Mesodermal cell (in vitro differentiated cells): ENCODE data around the gene DENND1B.

Experiments used
- H3K27ac ChIP-seq: 2 replicates; pipeline ENCODE4 v1.7.0; 2013; ENCODE audit warnings: mild to moderate bottlenecking, low read depth, low read length, moderate library complexity; ENCODE audit not compliant: severe bottlenecking
- H3K36me3 ChIP-seq: 2 replicates; pipeline ENCODE4 v1.7.1; 2013; ENCODE audit warnings: mild to moderate bottlenecking, low read length, moderate library complexity; ENCODE audit not compliant: control insufficient read depth, insufficient read depth
- H3K4me1 ChIP-seq: one replicate; pipeline ENCODE4 v1.7.1; 2013; ENCODE audit warnings: mild to moderate bottlenecking, low read length; ENCODE audit not compliant: insufficient read depth, control insufficient read depth, poor library complexity, severe bottlenecking
- H3K4me3 ChIP-seq: 2 replicates; pipeline ENCODE4 v1.7.0; 2013; ENCODE audit warnings: low read length, control low read depth, mild to moderate bottlenecking; ENCODE audit not compliant: insufficient read depth, poor library complexity, severe bottlenecking; ENCODE audit errors: extremely low read depth
- H3K9me3 ChIP-seq: 2 replicates; pipeline ENCODE4 v1.7.1; 2013; ENCODE audit warnings: mild to moderate bottlenecking, low read length, moderate library complexity; ENCODE audit not compliant: control insufficient read depth
- WGBS, 2 experiments: methylation state at CpG; one replicate each; pipeline ENCODE4 v1.1.5; 2013; ENCODE audit warnings: missing lambda C conversion rate in 2 of 2; ENCODE audit not compliant: insufficient coverage in 2 of 2; 5-methylcytosine and 5-hydroxymethylcytosine counted together

Gene DENND1B

DNA sequence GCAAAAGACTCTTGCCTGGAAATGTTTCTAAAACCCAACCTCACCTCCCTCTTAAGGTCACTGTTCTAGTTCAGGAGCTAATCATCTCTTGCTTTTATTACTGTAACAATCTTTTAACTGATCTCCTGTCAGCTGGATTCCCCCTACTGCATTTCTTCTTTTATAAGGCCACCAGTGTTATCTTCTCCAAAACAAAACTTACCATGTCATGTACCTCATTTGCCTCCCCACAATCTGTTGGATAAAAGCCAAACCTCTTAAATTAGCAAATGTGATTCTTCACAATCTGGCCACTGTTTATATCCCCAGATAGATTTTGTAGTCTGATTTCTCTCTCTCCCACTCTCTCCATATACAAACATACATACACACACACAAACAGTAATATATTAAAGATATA is 143.3 kb downstream of the DENND1B start:
- H3K27ac ChIP-seq: no peak overlapping the region
- H3K9me3 ChIP-seq: no peaks in the 10 kb centered on the region
- H3K4me3 ChIP-seq: no peak overlapping the region
- no peaks in the 10 kb centered on the region for H3K36me3 ChIP-seq
- H3K4me1 ChIP-seq: no peaks in the 10 kb centered on the region

DNA sequence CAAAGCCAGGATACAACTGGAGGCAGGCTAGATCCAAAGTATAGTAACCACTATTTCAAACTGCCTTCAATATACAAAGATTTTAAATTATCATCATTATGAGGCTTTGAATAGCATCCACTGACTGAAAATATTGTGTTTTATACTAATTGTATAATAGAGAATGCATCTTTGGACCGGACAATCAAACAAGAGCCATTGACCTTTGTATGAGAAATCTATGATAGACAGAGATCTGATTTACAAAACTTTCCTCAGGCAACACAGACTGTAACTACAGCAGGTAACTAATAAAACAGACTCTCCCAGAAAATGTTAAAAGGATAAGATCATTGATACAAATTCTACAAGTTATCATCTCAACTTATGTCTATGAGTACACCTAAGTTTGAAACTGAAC is 152.9 kb downstream of the DENND1B start:
- no peaks in the 10 kb centered on the region for H3K4me1 ChIP-seq
- WGBS, 2 experiments: no CpG with 5 or more reads among the region's 1 CpG
- H3K4me3 ChIP-seq: no peak overlapping the region
- H3K27ac ChIP-seq: no peak overlapping the region
- no peaks in the 10 kb centered on the region for H3K36me3 ChIP-seq
- no peaks in the 10 kb centered on the region for H3K9me3 ChIP-seq

DNA sequence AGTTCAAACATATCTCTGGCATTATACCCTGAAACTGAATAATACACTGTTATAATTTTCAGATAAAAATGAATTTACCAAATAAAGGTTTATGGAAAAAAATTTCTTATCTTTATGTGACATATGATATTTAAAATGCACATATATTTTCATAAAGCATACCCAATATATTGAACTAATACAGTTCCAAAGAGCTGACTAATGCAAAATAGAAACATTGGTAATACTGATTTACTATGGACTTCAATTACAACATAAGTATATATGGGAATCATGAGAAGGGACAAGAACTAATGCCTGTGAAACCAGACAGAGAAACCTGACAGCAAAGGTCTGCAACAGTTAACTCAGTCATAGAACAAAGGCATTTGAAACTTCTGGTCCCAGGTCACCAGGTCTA is 153.5 kb downstream of the DENND1B start:
- no peaks in the 10 kb centered on the region for H3K9me3 ChIP-seq
- H3K36me3 ChIP-seq: no peaks in the 10 kb centered on the region
- no peak overlapping the region for H3K4me3 ChIP-seq
- H3K27ac ChIP-seq: no peak overlapping the region
- no peaks in the 10 kb centered on the region for H3K4me1 ChIP-seq

DNA sequence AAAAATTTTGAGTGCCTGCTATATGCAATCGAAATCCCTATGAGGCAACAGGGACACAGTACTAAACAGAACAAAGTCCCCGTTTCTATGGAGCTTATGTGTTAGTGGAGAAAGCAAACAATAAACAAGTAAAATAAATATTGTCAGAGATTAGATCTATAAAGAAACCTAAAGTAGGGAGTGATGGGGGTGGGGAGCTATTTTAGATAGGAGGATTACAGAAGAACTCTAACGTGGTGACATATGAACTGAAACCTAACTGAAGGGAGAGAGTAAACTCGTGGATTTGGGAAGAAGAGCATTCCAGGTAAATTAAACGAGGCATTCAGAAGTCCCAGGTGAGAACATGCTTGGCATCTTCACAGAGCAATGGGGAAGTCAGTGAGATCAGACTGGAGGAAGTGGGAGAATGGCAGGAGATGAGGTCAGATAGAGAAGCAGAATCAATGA is 154.5 kb downstream of the DENND1B start:
- Histone ChIP-seq H3K9me3 (no peaks in the 10 kb centered on the region), H3K27ac (no peak overlapping the region)

DNA sequence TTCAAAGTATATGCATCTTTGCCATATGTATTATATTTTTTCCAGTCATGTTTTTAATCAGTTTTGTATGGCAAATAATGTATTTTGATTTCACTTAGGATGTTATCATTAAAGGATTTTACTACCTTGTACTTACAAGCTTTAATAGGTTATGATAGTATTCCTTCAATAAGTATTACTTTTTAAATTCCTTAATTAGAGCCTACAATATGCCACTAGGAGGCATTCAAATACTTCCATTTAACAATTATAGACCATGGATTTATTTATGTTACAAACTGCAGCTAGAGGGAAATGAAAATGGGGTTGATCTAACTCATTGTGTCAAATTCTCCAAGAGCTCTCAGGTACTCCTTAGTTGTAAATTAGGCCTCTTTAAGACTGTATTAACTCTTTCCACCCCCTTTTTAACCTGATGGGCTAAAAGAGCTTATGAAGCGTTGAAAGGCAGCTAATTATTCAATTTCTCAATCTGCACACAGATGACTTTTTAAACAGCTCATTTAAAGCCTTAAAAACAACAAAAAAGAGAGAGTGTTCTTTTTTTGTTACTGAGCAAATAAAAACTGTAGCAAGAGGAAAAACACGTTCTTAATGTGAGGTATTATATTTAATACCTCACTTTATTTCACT is 156.2 kb downstream of the DENND1B start:
- Histone ChIP-seq H3K4me3 (no peak overlapping the region), H3K36me3 (no peaks in the 10 kb centered on the region), H3K27ac (no peak overlapping the region), H3K4me1 (no peaks in the 10 kb centered on the region), H3K9me3 (no peaks in the 10 kb centered on the region)
- no CpG with 5 or more reads among the region's 2 CpGs for WGBS, 2 experiments

More for the DNA sequence above, 154.5 kb downstream of the DENND1B start:
- H3K4me3 ChIP-seq: no peak overlapping the region
- H3K36me3 ChIP-seq: no peaks in the 10 kb centered on the region
- WGBS, 2 experiments: 70 to 84% methylated on average over 3 of the region's 5 CpGs
- H3K4me1 ChIP-seq: no peaks in the 10 kb centered on the region

DNA sequence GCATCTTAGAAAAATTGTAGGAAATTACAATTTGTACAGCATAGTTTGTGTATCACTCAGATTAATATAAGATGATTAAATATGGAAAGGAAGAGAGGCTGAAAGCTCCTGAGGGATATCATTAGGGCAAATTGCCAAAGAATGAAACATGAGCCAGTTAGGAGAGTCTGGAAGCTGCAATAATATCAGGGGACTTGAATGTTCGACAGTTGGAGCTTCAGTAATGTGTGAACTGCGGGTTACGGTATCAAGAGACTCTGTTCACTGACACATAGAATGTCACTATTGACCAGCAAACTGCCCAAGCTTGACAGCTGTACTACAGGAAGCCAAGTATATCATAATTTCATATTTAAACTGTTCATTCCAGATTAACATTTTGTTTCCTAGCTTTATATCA is 157.2 kb downstream of the DENND1B start:
- no peaks in the 10 kb centered on the region for H3K36me3 ChIP-seq
- H3K27ac ChIP-seq: no peak overlapping the region
- no peak overlapping the region for H3K4me3 ChIP-seq
- 94 to 100% methylated on average over 1 to 3 of the region's 3 CpGs for WGBS, 2 experiments
- no peaks in the 10 kb centered on the region for H3K9me3 ChIP-seq
- H3K4me1 ChIP-seq: no peaks in the 10 kb centered on the region

DNA sequence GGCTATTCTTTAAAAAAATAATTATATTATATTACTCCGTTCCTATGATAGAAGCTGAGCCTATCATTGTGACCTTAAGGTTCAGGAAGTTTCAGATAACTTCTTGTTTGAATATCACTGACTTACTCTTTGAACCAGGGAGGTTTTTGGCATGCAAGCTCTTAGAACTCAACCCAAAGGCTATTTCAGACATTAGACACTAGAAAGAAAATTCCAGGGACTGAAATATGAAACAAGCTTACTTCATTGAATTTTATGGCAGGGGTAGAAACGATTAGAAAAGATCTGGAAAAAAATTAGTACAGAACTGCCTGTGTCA is 159.6 kb downstream of the DENND1B start:
- no CpG with 5 or more reads among the region's 2 CpGs for WGBS, 2 experiments
- no peak overlapping the region for H3K27ac ChIP-seq
- H3K4me3 ChIP-seq: no peak overlapping the region
- no peaks in the 10 kb centered on the region for H3K36me3 ChIP-seq
- H3K9me3 ChIP-seq: no peaks in the 10 kb centered on the region
- H3K4me1 ChIP-seq: no peaks in the 10 kb centered on the region

DNA sequence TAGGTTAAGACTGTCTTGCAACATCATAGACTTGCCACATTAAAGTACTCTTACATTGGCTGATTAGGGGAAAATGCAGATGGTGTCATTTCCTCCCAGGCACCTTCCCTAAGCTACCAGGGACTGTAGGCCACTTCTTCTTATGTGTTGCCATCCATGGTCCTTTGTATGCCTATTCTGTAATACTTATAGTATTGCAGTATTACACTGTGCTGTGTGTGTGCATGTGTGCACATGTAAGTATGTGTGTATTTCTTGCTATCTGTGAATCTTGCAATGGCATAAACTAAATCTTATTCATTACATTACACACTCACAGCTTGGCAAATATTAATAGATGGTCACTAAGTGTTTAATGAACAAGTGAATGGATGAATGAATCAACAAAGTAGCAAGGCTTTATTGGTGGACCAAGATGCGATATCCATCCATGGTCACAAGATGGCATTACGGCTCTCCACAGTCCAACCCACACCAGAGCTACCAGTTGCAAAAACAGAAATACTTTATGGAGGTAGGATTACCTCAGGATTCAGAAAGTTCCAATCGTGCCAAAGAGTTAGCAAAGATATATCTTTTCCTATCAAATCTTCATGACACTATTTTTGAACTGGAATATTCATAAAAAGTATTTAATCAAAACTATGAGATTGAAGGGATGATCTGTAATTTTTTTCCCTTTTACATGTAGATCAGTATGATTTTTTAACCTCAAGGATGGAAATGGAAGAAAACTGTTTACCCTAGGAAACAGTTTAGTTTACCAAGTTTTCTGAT is 160.2 kb downstream of the DENND1B start:
- H3K4me3 ChIP-seq: no peak overlapping the region
- no peaks in the 10 kb centered on the region for H3K9me3 ChIP-seq
- H3K36me3 ChIP-seq: no peaks in the 10 kb centered on the region
- no CpG with 5 or more reads among the region's 3 CpGs for WGBS, 2 experiments
- no peaks in the 10 kb centered on the region for H3K4me1 ChIP-seq
- H3K27ac ChIP-seq: no peak overlapping the region

DNA sequence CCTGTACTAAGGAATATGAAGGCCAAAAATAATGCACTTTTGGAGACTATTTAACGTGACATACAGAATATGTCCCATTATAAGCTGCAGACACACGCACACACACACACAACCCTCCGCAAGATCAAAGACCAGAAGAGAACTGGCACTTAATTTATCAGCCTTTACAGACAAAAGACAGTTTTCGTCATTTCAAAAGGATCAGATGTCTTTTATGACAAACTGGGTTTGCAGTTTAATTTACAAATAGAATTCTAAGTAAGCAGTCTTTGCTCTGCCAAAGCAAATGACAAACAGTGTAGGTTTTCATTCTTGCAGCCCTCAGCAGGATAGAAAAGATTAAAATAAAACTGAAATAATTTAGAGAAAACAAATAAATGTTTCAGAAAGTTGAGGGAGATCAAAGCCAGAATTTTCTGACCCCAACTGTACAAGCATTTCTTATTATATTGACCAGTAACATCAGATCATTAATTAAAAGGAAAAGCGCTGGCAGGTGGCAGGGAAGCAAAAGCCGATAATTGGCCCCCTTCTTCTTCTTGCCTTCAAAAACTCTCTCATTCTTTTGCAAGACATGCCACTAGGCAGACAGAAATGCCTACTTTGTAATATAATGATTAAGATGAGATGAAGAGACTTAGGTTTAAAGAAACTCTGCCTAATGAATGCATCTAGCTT is 169.0 kb downstream of the DENND1B start:
- no peaks in the 10 kb centered on the region for H3K36me3 ChIP-seq
- H3K27ac ChIP-seq: no peak overlapping the region
- H3K9me3 ChIP-seq: no peaks in the 10 kb centered on the region
- 80% methylated on average over 1 of the region's 6 CpGs; no CpG with 5 or more reads in 1 of the 2 experiments for WGBS, 2 experiments
- H3K4me3 ChIP-seq: no peak overlapping the region
- H3K4me1 ChIP-seq: no peaks in the 10 kb centered on the region

DNA sequence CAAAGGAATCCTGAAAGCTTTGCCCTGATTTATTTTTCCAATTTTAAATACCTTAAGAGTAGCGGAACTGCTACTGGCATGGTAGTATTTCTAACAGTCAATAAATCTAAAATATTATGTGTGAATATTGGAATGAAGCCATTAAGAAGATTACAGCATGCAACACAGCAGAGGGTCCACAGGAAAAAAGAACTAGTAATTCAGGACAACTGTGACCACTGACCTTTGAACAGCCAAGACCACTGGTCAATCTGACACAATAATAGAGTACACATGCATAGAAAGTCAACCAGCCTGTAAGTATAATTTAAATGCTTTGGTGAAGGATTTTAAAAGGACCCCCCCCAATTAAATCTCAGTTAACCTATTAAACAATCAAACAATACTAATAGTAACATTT is 171.0 kb downstream of the DENND1B start:
- no CpG with 5 or more reads among the region's 1 CpG for WGBS, 2 experiments
- no peaks in the 10 kb centered on the region for H3K36me3 ChIP-seq
- no peaks in the 10 kb centered on the region for H3K4me1 ChIP-seq
- H3K9me3 ChIP-seq: no peaks in the 10 kb centered on the region
- no peak overlapping the region for H3K27ac ChIP-seq
- no peak overlapping the region for H3K4me3 ChIP-seq

DNA sequence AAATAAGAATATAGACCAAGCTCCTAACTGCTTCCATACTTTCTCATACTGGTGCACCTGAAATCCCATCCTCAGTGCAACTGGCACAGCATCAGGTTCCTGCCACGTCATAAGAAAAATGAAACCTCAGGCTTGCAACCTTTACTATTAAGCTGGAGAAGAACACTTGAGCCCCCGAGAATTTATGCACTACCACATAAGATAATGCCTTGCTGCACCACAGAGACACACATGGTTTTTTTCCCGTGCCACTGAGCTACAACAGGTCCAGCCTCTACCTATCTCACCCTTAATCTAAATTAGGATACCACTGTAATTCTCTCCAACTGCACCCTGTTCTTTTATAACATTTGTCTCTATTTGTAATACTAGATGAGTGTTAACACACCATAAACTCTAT is 174.5 kb downstream of the DENND1B start:
- Histone ChIP-seq H3K27ac (no peak overlapping the region), H3K4me1 (no peaks in the 10 kb centered on the region), H3K4me3 (no peak overlapping the region), H3K36me3 (no peaks in the 10 kb centered on the region), H3K9me3 (no peaks in the 10 kb centered on the region)
- 88% methylated on average over 2 to 3 of the region's 3 CpGs for WGBS, 2 experiments
